ENCODE results near the gene LRRC8C.

Gene LRRC8C

GRCh38 chr1:89735479-89735878 lies 102.6 kb downstream of the LRRC8C start:
- no peak for DNase-seq

- DNase-seq = no peak
These were observed 104.2 kb downstream of the LRRC8C start for GRCh38 chr1:89736937-89737733.

DNA sequence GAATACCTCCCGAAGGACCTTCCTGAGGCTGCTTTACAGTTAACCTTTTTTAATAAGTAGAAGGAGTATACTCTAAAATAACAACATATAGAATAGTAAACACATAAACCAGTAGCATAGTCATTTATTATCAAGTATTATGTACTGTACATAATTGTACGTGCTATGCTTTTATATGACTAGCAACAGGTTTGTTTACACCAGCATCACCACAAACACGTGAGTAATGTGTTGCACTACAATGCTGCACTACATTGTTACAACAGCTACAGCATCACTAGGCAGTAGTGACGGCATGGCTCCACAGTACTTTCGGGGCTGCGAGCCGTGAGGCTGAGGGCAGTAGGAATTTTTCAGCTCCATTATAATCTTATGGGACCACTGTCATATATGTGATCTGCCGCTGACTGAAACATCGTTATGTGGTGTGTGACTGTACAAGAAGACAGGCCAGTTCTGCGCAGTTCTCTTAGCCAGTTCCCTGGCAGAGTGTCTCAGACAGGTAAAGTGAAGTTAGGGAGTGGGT lies 105.1 kb downstream of the LRRC8C start:
- no peak for DNase-seq

GRCh38 chr1:89739013-89739843 lies 106.3 kb downstream of the LRRC8C start:
- DNase-seq = peak; percentile 76 to 90 (median 83)

DNA sequence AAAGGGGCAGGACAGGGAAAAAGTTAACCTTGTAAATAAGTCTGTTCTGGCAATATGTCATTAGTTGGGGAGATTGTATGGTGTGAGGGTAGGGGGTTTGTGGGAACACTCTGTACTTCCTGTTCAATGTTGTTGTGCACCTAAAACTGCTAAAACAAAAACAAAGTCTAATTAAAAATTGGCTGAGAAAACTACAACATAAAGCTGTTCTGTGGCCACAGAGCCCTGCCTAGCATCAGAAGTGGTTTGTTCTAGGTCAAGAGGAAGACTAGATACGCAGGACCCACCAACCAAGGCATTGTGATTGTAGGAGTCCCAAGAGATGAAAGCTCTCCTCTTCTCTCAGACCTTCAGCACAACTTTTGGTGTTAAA lies 106.9 kb downstream of the LRRC8C start:
- no peak for DNase-seq

- no peak for DNase-seq
These were observed 110.9 kb downstream of the LRRC8C start for GRCh38 chr1:89743788-89744187.

DNA sequence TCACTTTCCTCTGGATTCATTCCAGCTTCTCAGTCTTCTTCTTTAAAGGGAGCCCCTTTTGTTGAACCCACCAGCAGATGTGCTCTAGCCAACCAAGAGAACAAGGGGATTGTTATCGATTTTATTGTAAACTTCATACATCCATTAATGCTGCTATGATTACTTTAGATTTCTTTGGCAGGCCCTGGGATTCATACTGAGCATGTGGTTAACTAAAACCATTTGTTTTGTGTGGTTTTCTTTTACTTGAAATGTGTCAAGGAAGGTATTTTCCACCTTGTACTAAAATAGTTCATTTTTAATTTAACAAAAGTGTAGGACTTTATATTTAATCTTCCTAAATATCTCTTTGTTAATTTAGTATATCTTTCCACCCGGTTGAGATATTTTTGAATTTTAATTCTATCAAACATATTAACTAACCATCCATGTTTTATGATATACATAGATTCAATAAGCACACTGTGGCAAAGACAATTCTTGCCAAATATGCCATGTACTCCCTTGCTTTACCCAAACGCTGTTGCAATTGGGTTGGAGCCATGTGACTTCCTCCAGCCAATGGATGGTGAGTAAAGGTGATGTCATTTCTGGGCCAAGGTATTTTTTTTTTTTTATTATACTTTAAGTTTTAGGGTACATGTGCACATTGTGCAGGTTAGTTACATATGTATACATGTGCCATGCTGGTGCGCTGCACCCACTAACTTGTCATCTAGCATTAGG lies 113.7 kb downstream of the LRRC8C start:
- no peak for DNase-seq

GRCh38 chr1:89753761-89754160 lies 120.8 kb downstream of the LRRC8C start:
- peak; percentile 17 to 55 (median 38) for DNase-seq

DNA sequence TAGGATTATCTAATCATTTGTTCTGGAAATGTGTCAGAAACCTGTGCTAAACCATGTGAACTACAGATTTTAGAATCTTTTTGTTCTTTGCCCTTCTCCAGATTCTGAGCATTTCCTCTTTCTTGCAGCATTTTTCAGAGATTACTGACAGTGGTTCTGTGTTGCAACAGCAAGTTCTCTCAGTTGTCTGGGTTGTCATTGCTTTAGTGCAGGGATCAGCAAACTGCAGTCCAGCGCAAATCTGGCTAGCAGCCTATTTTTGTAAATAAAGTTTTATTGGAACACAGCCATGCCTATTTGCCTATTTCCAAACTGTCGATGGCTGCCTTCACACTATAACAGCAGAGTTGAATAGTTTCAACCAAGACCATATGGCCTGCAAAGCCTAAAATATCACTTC lies 121.6 kb downstream of the LRRC8C start:
- DNase-seq = peak; percentile 80 to 93 (median 86)

- DNase-seq = peak; percentile 19 to 65 (median 52)
These were observed 122.7 kb downstream of the LRRC8C start for GRCh38 chr1:89755591-89755990.

- DNase-seq = peak; percentile 79 to 93 (median 91)
These were observed 124.6 kb downstream of the LRRC8C start for GRCh38 chr1:89757532-89757931.

- no peak for DNase-seq
These were observed 125.2 kb downstream of the LRRC8C start for GRCh38 chr1:89758156-89758555.

DNA sequence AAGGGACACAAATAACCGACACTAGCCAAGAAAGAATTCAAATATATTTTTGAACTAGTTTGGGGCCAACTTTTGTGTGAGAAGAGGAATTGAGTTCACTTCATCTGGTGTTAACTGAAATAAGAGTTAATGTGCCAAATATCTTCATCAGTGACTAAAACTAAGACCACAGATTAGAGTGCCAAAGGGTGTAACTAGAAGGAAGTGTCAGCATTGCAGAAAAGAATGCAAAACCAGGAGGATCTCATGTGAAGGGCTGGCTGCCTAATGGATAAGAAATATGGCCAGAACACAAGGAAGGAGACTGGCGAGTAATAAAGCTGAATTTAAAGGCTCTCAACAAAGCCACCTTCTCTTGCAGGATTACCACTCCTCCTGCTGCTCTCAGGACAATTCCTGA lies 126.1 kb downstream of the LRRC8C start:
- DNase-seq = peak in 1 of 4 experiments; percentile 30

DNA sequence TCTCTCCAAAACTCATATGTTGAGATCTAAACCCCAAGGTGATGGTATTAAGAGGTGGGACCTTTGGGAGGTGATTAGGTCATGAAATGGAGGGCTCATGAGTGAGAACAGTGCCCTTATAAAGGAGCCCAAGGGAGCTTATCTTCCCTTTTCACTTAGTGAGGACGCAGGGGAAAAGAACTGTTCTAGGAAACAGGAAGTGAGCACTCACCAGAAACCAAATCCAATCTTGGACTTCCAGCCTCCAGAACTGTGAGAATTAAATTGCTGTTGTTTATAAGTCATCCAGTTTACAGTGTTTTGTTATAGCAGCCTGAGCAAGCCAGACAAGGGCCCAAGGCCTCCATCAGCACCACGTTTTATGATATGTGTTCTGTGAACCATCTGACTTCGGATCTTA lies 127.6 kb downstream of the LRRC8C start:
- peak; percentile 44 to 81 (median 70) for DNase-seq

DNA sequence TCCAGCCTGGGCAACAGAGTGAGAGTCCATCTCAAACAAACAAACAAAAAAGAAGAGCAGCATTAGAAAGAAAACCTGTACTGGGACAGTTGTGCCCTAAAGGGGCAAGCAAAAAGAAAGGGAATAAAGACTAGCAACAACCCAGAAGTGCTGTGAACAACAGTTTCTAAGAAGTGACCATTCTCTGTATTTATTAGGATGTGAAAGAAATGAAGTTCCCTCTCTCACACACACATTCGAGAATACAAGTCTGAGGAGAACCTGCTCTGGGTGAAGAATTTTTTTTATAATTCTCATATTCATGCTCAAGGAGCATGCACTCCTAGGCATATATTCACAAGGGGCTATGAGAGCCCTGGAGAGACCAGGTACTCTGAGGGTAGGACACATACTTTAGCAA lies 128.4 kb downstream of the LRRC8C start:
- DNase-seq = peak in 2 of 4 experiments; percentile 39 to 59

DNA sequence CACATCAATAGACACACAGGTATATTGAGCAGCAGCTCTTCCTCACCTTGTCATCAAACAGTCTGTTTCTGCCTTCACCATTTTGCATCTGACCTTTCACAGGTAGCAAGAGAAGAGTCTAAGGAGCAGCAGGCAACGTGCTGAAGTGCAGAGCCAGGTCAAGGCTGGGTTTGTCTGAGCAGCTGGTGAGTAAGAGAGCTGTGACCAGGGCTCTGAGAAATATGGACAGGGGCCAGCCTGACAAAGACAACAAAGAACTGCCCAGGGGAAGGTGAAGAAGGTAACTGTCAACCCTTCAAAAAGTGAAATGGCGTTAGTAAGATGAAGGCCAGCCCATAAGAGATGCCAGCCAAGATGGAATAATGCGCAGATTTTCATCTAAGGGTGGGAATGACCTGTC lies 129.0 kb downstream of the LRRC8C start:
- DNase-seq = no peak

DNA sequence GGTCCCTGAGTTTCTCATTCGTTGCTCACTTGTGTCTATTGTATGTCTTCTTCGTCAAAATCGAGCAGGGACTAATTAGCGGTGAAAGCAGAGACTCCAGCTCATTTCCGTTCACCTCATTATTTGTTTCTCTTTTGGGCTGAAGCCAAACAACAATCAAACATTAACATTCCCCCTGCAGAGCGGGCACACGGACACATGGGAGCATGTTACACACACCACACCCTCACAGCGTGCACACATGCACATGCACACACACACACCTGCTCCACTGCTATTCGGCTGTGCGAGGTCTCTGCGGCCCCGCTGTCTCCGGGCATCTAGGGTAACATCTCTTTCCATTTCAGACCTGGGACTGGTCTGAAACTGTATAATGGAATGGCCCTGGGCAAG lies 129.5 kb downstream of the LRRC8C start:
- no peak for DNase-seq

GRCh38 chr1:89762779-89763648 lies 130.1 kb downstream of the LRRC8C start:
- peak; percentile 89 to 95 (median 92) for DNase-seq

DNA sequence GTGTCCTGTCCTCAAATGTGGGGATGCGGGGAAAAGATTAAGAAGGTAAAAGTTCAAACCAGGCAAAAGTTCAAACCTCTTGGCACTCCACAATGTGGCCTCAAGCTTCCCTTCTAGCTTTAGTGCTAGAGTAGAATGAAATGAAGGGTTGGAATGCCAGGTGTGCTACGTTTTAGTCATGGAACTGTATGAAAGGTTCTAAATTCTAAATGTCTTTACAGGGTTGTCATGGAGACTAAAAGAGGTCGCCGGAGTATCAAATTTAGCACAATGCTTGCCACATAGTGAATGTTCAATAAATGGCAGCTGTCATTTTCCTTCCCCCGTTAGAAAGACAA lies 130.7 kb downstream of the LRRC8C start:
- DNase-seq = no peak

- DNase-seq = no peak
These were observed 132.9 kb downstream of the LRRC8C start for GRCh38 chr1:89765774-89766173.

DNA sequence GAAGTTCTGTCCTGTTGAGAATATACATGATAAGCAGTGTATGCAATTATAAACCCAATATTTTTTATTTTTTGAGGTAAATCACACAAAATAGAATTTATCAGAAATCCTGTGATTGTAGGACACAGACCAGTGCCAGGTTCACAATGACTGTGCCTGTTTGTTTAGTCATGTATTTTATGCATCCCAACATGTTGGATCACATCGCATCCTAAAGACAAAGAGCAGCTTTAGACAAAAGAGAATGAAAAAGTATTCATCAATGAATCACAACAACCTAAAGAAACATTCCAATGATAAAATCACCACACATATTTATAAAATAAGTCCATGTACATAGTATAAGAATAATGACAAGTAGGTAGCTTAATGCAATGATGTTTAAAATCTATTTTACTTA lies 134.7 kb downstream of the LRRC8C start:
- no peak for DNase-seq
